Endothelial cell of coronary artery (primary cell): ENCODE results near the gene ST14. TPM values are rescaled to one million over a fixed set of nuclear protein-coding genes. Genes with fewer than 3 reads are reported as not detected.

Experiments
- total RNA-seq: library from RNA; depleted of rRNA; stranded (reverse); fragments of >200 nt; gene quantifications from 2 replicates; pipeline ENCODE4 v1.2.3, GENCODE V29; 2014

ST14 gene
- total RNA-seq, result not detected in 2 replicates

DNA sequence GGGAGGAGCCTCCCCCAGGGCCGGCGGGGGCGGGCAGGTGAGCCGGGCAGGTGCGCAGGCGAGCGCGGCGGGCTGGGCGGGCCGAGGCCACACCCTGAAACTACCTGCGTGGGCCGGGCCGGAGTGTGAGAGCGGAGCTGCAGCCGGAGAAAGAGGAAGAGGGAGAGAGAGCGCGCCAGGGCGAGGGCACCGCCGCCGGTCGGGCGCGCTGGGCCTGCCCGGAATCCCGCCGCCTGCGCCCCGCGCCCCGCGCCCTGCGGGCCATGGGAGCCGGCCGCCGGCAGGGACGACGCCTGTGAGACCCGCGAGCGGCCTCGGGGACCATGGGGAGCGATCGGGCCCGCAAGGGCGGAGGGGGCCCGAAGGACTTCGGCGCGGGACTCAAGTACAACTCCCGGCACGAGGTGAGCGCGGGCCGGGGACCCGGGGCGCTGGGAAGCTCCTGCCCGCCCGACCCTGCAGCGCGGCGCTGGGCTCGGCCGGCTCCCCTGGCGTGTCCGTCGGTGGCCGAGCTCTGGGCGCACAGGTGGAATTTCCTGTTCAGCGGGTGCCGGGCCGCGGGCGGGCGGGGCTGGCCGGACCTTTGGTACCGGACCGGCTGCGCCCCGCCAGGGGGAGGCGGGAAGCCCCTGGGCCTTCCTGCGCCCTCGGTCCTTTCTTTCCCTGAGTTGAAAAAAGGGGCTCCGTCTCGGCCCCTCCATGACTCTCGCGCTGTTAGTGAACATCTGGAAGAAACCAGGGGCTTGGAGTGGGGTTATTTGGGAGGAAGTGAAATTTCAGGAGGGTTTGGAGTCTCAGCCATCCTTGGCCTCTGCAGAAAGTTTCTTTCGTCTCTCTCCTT lies at the start of gene ST14:
TSS of gene ST14 (plus strand) at position 126 of the 841 bp plus-strand sequence. CDS start at position 324, 198 bp downstream.

Other genes with a start within 250 kb of the ST14 start
- gene PRDM10, start 156.9 kb upstream of the ST14 start, total RNA-seq, result 4.4 and 5.1 TPM in 2 replicates
- 718 and 764 TPM in 2 replicates for gene APLP2, start 89.9 kb upstream of the ST14 start, total RNA-seq
- gene ZBTB44, start 155.1 kb downstream of the ST14 start, total RNA-seq, result 17.5 and 24.0 TPM in 2 replicates